HUES6 (cell line): ENCODE results near the gene WDR82.

ENCODE experiments used
- H3K27ac ChIP-seq: 2 replicates; pipeline ENCODE4 v1.7.0; 2013; ENCODE audit warnings: low read depth, mild to moderate bottlenecking, low read length, inconsistent platforms
- H3K27me3 ChIP-seq: 2 replicates; pipeline ENCODE4 v1.6.1; 2013; ENCODE audit warnings: low read length; ENCODE audit not compliant: control insufficient read depth, insufficient read depth
- H3K36me3 ChIP-seq: 2 replicates; pipeline ENCODE4 v1.6.1; 2013; ENCODE audit warnings: low read length; ENCODE audit not compliant: control insufficient read depth, insufficient read depth
- H3K4me1 ChIP-seq: 2 replicates; pipeline ENCODE4 v1.6.1; 2013; ENCODE audit warnings: low read length; ENCODE audit not compliant: control insufficient read depth, insufficient read depth
- H3K4me3 ChIP-seq: 2 replicates; pipeline ENCODE4 v1.5.1; 2013; ENCODE audit warnings: low read depth, low read length
- H3K9ac ChIP-seq: one replicate; pipeline ENCODE4 v1.6.1; 2013; ENCODE audit warnings: mild to moderate bottlenecking, low read length
- H3K9me3 ChIP-seq: 2 replicates; pipeline ENCODE4 v1.6.1; 2013; ENCODE audit warnings: low read depth, low read length; ENCODE audit not compliant: control insufficient read depth, insufficient read depth

Gene WDR82

DNA sequence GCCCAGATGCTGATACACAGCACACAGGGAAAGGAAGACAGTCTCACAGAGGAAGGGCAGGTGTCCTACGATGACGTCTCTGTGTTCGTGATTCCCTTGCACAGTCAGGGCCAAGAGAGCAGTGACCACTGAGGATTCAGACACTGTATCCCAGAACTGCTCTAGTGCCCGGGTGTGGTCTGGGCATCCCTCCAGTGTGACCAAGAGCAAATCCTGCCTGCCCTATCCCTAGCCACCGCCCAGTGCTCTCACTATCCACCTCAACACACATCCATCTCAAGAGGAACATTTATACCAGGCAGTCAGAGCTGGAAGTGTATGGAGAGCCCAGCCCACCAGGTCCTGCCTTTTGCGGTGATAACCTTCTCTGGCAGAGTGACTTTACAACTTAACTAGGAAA, 28.8 kb downstream of the WDR82 start:
- no peak overlapping the region for H3K9ac ChIP-seq
- H3K4me1 ChIP-seq, result peaks cover 11% of the 10 kb centered on the region; the same call in 1 of the 2 replicates
- H3K27ac ChIP-seq, result no peak overlapping the region
- peaks cover 25% of the 10 kb centered on the region for H3K27me3 ChIP-seq
- no peak overlapping the region for H3K4me3 ChIP-seq
- H3K9me3 ChIP-seq, result no peaks in the 10 kb centered on the region
- H3K36me3 ChIP-seq, result peaks cover 47% of the 10 kb centered on the region

- Histone ChIP-seq H3K4me1 (peaks cover 11% of the 10 kb centered on the region; the same call in 1 of the 2 replicates), H3K4me3 (no peak overlapping the region), H3K27ac (no peak overlapping the region), H3K27me3 (peaks cover 32% of the 10 kb centered on the region), H3K9me3 (no peaks in the 10 kb centered on the region), H3K9ac (no peak overlapping the region), H3K36me3 (peaks cover 40% of the 10 kb centered on the region)
These were observed 29.5 kb downstream of the WDR82 start for GRCh38 chr3:52248816-52249547.

- no peak overlapping the region for H3K9ac ChIP-seq
- H3K4me1 ChIP-seq, result peaks cover 11% of the 10 kb centered on the region; the same call in 1 of the 2 replicates
- H3K9me3 ChIP-seq, result peaks cover 5% of the 10 kb centered on the region; the same call in 1 of the 2 replicates
- H3K27me3 ChIP-seq, result peaks cover 32% of the 10 kb centered on the region
- peaks cover 32% of the 10 kb centered on the region for H3K36me3 ChIP-seq
- H3K27ac ChIP-seq, result no peak overlapping the region
- H3K4me3 ChIP-seq, result no peak overlapping the region
These were observed 30.3 kb downstream of the WDR82 start for GRCh38 chr3:52248165-52248541.

DNA sequence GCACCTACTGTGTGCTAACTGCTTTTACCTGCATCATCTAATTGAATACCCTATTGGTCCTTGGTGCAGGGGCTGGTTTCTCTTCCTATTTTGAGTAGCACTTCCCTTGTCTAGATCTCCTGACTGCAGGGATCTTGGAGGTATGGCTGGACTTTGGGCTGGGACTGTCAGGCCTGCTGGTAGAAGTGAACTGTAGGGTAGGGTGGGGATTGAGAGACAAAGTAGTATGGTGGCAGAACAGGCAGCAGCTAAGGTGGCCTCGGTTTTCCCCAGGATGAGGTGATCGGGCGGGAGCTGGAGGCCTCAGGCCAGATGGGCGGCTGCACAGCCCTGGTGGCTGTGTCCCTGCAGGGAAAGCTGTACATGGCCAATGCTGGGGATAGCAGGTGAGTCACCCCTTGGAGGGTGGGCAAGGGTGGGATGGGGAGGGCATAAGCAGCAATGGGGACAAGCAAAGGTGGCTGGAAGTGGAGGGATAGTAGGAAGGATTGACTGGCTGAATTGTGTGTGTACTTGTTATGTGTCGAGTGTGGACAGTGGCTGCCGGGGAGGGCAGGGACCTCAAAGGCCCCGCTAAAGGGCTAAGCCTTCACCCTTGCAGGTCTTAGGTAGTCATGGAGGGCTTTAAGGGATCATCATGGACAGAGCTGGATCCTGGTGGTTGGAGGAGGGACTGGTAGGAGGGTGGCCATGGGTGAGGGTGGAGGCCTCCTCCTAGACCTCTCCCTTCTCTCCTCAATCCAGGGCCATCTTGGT, 30.9 kb downstream of the WDR82 start:
- H3K4me3 ChIP-seq, result no peak overlapping the region
- peaks cover 5% of the 10 kb centered on the region; the same call in 1 of the 2 replicates for H3K9me3 ChIP-seq
- H3K9ac ChIP-seq, result no peak overlapping the region
- H3K4me1 ChIP-seq, result peaks cover 11% of the 10 kb centered on the region; the same call in 1 of the 2 replicates
- peaks cover 28% of the 10 kb centered on the region for H3K36me3 ChIP-seq
- peaks cover 32% of the 10 kb centered on the region for H3K27me3 ChIP-seq
- H3K27ac ChIP-seq, result no peak overlapping the region

- H3K27me3 ChIP-seq, result peaks cover 32% of the 10 kb centered on the region
- peaks cover 20% of the 10 kb centered on the region for H3K36me3 ChIP-seq
- no peak overlapping the region for H3K27ac ChIP-seq
- peaks cover 11% of the 10 kb centered on the region; the same call in 1 of the 2 replicates for H3K4me1 ChIP-seq
- peaks cover 5% of the 10 kb centered on the region; the same call in 1 of the 2 replicates for H3K9me3 ChIP-seq
- no peak overlapping the region for H3K4me3 ChIP-seq
- no peak overlapping the region for H3K9ac ChIP-seq
These were observed 31.6 kb downstream of the WDR82 start for GRCh38 chr3:52246728-52247408.

- Histone ChIP-seq H3K9me3 (peaks cover 5% of the 10 kb centered on the region; the same call in 1 of the 2 replicates), H3K27me3 (peaks cover 32% of the 10 kb centered on the region), H3K4me3 (peak overlapping the region; percentile 59), H3K36me3 (peaks cover 15% of the 10 kb centered on the region), H3K27ac (no peak overlapping the region), H3K4me1 (peaks cover 11% of the 10 kb centered on the region; the same call in 1 of the 2 replicates), H3K9ac (peak overlapping the region; percentile 42)
These were observed 32.2 kb downstream of the WDR82 start for GRCh38 chr3:52246264-52246620.

GRCh38 chr3:52245322-52246263, 32.9 kb downstream of the WDR82 start, which contains the start of gene PPM1M:
TSS of gene PPM1M (plus strand) at chr3:52245759. CDS start at chr3:52245825, 66 bp downstream.
- Histone ChIP-seq H3K9ac (peak within 1 kb of the TSS; percentile 42), H3K27me3 (peaks cover 32% of the 10 kb centered on the region), H3K9me3 (peaks cover 5% of the 10 kb centered on the region; the same call in 1 of the 2 replicates), H3K4me1 (peaks cover 16% of the 10 kb centered on the region), H3K27ac (no peak within 1 kb of the TSS), H3K4me3 (peak within 1 kb of the TSS; percentile 59), H3K36me3 (peaks cover 15% of the 10 kb centered on the region)

- Histone ChIP-seq H3K27ac (no peak overlapping the region), H3K27me3 (peaks cover 32% of the 10 kb centered on the region), H3K36me3 (peaks cover 3% of the 10 kb centered on the region; the same call in 1 of the 2 replicates), H3K4me3 (no peak overlapping the region), H3K4me1 (peaks cover 25% of the 10 kb centered on the region), H3K9me3 (peaks cover 5% of the 10 kb centered on the region; the same call in 1 of the 2 replicates), H3K9ac (no peak overlapping the region)
These were observed 34.4 kb downstream of the WDR82 start for GRCh38 chr3:52243791-52244628.

DNA sequence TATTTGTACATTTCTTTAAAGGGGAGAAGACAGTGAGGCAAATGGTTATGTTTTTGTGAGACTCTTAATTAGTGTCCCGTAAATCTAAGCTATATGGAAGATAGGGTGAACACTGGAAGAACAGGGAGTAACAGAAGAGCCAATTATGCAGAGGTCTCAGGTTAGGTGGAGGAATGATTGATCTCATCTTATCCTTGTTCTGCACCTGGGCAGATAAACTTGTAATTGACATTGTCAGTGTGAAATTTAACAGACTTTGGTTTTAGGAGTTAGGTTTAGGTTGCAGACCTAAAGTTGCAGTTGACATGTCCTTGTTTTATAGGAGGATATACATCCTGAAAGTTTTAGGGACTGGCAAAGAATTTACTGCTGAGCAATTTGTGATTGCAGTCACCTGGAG, 36.4 kb downstream of the WDR82 start:
- Histone ChIP-seq H3K9me3 (peaks cover 5% of the 10 kb centered on the region; the same call in 1 of the 2 replicates), H3K4me3 (no peak overlapping the region), H3K36me3 (no peaks in the 10 kb centered on the region), H3K27me3 (peaks cover 29% of the 10 kb centered on the region), H3K4me1 (peaks cover 40% of the 10 kb centered on the region), H3K9ac (no peak overlapping the region), H3K27ac (no peak overlapping the region)
